Hindlimb muscle (tissue), 1 donor: Measurements from ENCODE around the gene MYH13. TPM values are rescaled to one million over a fixed set of nuclear protein-coding genes. Genes with fewer than 3 reads are reported as not detected.
A peak's percentile ranks its signal among the peaks of the same experiment; 100 is the strongest.
"Not testable (repeated sequence)": the region's sequence is repeated elsewhere in the genome, so short reads cannot be mapped to it uniquely, and the experiment has no call there.

ENCODE experiments used
- DNase-seq: peaks from one replicate; pipeline ENCODE4 v3.0.0-alpha.2; 2013
- polyA plus RNA-seq: library from polyadenylated mRNA; unstranded; fragments of 120-200 nt; gene quantifications from one replicate; pipeline ENCODE4 v1.2.1, GENCODE V29; 2013; ENCODE audit not compliant: insufficient read length

Gene MYH13
- polyA plus RNA-seq, 1 donor, result 0.52 TPM

DNA sequence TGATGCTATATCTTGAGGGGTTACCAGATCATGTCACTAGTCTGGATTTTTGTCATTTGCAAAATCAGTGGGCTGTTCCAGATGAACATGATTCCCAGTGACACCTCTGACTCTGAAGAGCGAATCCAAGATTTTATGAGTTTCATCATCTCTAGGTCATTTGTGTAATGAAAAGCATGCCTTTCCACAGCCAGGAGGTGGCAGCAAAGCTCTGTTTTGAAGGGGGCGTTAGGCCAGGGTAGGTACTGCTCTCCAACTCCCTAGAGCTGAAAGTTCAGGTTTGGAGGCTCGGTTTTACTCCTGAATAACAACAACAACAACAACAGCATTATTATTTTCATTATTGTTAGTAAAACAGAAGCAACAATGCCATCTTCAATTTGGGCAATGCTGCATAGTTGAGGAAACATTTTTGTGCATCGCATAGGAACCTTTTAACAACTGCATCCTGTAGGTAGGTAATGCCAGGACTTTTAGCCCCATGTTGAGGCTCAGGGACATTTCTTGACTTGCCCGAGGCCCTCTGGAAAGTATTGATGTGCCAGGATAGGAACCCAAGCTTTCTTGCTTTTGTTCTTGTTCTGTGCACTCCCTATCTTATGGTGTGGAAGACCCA, 77.0 kb downstream of the MYH13 start:
- peak; percentile 42 for DNase-seq

GRCh38 chr17:10294180-10294579, 78.6 kb downstream of the MYH13 start:
- no peak for DNase-seq

GRCh38 chr17:10292057-10292937, 80.5 kb downstream of the MYH13 start:
- DNase-seq, result peak; percentile 42

GRCh38 chr17:10291576-10291975, 81.2 kb downstream of the MYH13 start:
- not testable (repeated sequence) for DNase-seq

DNA sequence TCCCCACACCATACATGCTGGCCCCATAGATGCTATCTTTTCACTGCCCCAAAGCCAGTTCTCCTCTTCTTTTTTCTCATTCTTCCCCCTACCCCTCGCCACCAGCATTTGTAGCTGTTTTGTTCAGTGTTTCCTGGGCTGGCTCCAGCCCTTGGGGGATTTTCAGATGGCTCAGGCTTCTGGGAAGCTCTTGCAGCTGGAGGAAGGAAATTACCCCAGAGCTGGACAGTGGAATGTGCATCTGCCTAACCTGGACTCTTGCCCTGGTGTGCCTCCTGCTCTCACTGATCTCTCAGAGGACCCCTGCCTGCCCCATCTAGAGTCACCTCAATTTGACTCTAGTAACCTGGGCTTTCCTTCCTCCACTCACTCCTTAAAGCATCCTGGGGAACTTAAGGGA, 82.8 kb downstream of the MYH13 start:
- DNase-seq, result peak; percentile 49

DNA sequence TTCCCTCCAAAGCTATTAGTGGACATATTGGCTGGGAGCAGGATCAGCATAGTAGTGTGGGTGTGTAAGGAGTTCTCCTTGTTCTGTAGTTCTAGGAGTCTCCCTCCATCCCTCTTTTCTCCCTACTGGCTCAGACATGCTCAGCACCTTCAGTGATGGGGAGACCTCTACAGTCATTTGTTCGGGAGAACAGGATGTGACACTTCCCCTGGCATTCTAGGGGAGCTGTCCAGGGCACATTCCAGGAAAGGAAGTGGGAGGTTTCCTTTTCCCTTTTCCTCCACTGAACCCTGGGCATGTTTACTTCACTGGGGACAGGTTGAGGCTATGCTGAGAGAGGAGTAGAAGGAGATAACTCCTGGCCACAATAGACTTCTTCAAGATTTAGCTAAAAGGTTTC, 86.5 kb downstream of the MYH13 start:
- DNase-seq, result no peak

GRCh38 chr17:10285896-10286295, 86.9 kb downstream of the MYH13 start:
- no peak for DNase-seq

GRCh38 chr17:10280068-10280467, 92.7 kb downstream of the MYH13 start:
- no peak for DNase-seq

DNA sequence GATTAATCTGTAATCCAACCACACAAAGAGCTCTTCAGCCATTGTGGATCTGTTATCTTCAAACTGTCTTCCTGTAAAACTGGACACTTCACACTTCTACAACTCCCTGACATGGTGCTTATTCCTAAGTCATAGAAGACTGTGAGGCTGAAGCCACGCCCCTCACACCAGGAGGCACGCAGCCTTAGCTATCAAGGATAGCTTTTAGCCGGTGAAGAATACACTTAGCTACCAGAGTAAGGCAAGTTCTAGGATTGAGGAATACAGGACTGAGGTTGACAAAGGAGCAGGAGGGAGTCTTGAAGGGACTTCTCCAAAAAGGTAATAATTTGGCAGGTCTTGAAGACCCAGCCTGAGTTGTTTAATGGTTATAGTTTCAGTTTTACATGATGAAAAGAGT, 94.6 kb downstream of the MYH13 start:
- DNase-seq, result no peak

DNA sequence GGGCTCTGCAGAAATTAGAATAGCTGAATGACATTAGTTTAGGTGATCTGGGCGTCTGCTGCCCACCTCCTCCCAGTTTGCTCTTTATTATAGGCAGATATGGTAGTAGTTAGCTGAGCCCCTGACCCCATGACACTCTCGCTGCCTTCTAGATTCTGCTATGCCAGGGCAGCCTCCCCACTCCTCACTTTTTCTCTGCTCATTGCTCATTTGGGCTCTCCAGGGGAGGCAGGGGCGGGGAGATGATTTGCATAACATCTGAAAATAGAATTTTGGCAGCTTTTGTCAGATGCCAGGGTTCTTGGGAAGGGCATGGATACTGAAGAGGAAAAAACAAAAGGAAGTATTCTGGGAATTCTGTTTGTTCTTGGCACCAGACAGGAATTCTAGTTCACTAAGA, 96.4 kb downstream of the MYH13 start:
- no peak for DNase-seq

DNA sequence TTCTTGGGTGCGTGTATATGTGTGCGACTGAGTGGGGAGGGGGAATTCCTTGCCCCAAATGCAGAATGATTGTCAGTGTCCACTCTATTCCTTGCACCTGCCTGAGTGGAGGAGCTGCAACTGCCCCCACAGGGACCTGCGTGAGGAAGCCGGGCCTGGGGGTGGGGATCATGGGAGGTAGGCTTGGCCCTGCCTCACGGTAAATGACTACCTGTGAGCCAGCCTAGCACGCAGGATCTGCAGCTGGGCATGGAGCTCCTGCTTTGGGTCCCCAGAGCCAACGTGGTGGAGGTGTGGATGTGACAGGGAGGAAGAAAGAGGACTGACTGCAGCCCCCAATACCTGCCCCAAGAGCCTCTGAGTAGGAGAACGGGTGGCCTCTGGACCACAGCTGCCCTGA, 97.4 kb downstream of the MYH13 start:
- no peak for DNase-seq

- no peak for DNase-seq
These were observed 101.7 kb downstream of the MYH13 start for GRCh38 chr17:10271106-10271562.

- DNase-seq, result no peak
These were observed 102.5 kb downstream of the MYH13 start for GRCh38 chr17:10270258-10270657.

GRCh38 chr17:10268005-10268404, 104.8 kb downstream of the MYH13 start:
- DNase-seq, result no peak

GRCh38 chr17:10266296-10266876, 106.4 kb downstream of the MYH13 start:
- no peak for DNase-seq

DNA sequence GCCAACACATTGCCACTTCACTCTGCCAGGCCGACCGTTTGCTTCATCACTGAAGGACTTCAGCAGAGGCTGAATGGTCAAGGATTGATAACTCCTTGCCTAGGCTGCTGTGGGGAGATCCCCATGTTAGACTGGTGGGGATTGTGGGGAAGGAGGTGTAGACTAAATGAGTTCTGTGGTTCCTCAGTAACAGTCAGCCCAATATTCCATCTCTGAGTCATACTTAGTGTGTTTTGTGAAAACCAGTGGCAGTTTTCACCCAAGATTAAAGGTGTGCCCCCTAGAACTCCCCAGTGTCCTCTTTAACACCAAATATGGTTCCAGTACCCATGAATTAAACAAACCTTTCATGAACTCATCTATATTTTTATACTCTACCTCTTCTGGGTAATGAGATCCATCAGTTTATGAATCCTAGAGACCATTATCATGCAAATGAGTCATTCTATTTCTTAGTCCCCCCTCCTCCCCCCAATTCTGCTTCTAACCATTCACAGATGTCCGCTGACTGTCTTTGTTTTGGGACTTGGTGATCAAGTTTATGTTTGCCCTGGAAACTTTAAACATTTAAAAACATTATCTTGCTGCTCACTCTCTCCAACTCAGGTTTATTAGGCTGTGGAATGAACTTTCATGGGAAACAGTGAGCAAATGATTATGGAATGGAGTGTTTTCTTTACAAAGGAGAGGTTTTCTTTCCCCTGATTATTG, 107.6 kb downstream of the MYH13 start:
- DNase-seq, result peak; percentile 54

DNA sequence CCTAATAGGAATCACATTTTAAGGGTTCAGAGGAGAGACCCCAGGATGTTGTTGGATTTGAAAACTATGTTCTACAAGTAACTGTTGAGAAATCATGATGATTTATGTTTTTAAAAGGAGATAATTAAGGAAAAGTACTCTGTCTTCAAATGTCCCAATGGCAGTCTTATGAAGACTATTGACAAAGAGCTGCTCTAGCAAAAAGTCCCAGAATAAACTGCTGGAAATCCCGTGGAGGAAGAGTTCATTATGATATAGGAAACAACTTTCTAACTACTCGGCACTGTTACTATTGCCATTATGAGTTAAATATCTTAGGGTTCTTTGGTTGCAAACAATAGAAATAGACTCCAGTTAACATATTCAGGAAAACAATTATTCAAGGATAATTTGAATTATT, 108.8 kb downstream of the MYH13 start:
- no peak for DNase-seq

DNA sequence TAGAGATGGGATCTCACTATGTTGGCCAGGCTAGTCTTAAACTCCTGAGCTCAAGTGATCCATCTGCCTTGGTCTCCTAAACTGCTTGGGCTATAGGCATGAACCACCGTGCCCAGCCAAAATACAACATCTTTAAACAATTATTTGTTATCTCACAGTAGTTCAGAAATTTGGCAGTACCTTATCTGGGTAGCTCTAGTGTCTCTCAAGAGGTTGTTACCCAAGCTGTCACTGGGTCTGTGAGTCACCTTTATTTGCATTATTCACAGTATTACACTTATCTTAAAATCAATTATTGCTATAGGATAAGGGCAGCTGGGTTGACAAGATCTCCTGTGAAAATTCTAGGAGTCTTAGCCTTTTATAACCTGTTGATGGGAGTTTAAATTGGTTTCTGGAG, 110.4 kb downstream of the MYH13 start:
- DNase-seq, result no peak

- no peak for DNase-seq
These were observed 111.7 kb downstream of the MYH13 start for GRCh38 chr17:10261098-10261497.

- no peak for DNase-seq
These were observed 121.4 kb downstream of the MYH13 start for GRCh38 chr17:10251212-10251948.
